ENCODE results near the gene TSPAN4. TPM values are rescaled to one million over a fixed set of nuclear protein-coding genes. Genes with fewer than 3 reads are reported as not detected.

Gene TSPAN4
- total and polyA plus RNA-seq, 2 of the 13 experiments (the other 11 are each of a cell fraction or from before 2014, with no cell fraction given) = 31.7 to 68.3 TPM

DNA sequence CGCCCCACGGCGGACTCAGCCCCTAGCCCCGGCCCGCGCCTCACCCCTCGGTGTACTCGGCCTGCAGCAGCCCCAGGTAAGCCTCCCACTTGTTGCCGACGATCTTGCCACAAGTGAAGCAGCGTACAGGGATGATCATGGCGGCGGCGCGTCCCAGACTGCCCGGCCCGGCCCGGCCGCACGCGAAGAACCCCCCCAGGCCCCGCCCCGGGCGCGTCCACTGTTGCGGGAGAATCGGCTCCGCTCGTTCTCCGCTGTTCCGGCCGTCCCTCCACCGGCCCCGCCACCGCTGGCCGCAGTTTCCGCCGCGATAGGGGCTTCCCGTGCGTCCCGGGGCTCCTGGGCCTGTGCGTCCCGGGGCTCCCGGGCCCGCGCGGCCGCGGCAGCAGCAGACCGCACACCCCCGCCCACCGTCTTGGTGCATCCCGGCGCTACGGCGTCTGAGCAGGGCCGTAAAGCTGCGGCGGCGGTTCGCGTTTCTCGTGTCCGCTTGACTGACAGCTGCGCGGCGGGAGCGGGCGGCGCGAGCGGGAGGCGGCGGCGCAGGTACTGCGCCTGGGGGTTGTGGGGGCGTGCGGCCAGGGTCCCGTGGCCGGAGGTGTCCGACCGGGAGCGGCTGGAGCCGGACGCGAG is at the start of gene TSPAN4, which contains the start of gene POLR2L (continued):
- TF ChIP-seq KDM5B (CRISPR knock-in tag; IDR thresholded peaks at IDR 0.05; ENCODE audit: borderline replicate concordance) = peak; percentile 65; the same call in 1 of the 2 replicates
- no peak for TF ChIP-seq NFIC (IDR thresholded peaks at IDR 0.05; ENCODE audit: low read length)
- TF ChIP-seq HDAC1 (CRISPR knock-in tag; IDR thresholded peaks at IDR 0.05) = peak; percentile 92
- peak; percentile 99 for TF ChIP-seq MEIS2 (CRISPR knock-in tag; IDR thresholded peaks at IDR 0.05)
- no peak; the same call in 1 of the 2 replicates for TF ChIP-seq ZNF691 (CRISPR knock-in tag; IDR thresholded peaks at IDR 0.05; ENCODE audit: borderline replicate concordance, low read depth)
- TF ChIP-seq JUN (CRISPR knock-in tag; IDR thresholded peaks at IDR 0.05) = 0 out of 2 replicates have a peak, but pooled peaks have one; percentile 26
- no peak for TF ChIP-seq ZNF749 (CRISPR knock-in tag; IDR thresholded peaks at IDR 0.05; ENCODE audit: borderline replicate concordance)
- no peak for TF ChIP-seq HOMEZ (CRISPR knock-in tag; IDR thresholded peaks at IDR 0.05; ENCODE audit: low read depth)
- TF ChIP-seq, protein P1, sequence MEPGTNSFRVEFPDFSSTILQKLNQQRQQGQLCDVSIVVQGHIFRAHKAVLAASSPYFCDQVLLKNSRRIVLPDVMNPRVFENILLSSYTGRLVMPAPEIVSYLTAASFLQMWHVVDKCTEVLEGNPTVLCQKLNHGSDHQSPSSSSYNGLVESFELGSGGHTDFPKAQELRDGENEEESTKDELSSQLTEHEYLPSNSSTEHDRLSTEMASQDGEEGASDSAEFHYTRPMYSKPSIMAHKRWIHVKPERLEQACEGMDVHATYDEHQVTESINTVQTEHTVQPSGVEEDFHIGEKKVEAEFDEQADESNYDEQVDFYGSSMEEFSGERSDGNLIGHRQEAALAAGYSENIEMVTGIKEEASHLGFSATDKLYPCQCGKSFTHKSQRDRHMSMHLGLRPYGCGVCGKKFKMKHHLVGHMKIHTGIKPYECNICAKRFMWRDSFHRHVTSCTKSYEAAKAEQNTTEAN (CRISPR knock-in tag; conservative IDR thresholded peaks at IDR 0.05) = 0 out of 2 replicates have a peak, but pooled peaks have one; percentile 41
- no peak for TF ChIP-seq ZNF577 (CRISPR knock-in tag; IDR thresholded peaks at IDR 0.05; ENCODE audit: borderline replicate concordance, low read depth)
- 0 out of 2 replicates have a peak, but pooled peaks have one; percentile 17 for TF ChIP-seq ZNF430 (CRISPR knock-in tag; IDR thresholded peaks at IDR 0.05)
- TF ChIP-seq ZNF180 (CRISPR knock-in tag; IDR thresholded peaks at IDR 0.05; ENCODE audit: borderline replicate concordance, low read depth) = 0 out of 2 replicates have a peak, but pooled peaks have one; percentile 2
- TF ChIP-seq ZNF777 (CRISPR knock-in tag; IDR thresholded peaks at IDR 0.05) = no peak; the same call in 1 of the 2 replicates
- TF ChIP-seq ARNTL (CRISPR knock-in tag; IDR thresholded peaks at IDR 0.05) = peak; percentile 60
- no peak for TF ChIP-seq ZNF652 (CRISPR knock-in tag; IDR thresholded peaks at IDR 0.05; ENCODE audit: borderline replicate concordance, low read depth)
- peak; percentile 57 for TF ChIP-seq TBX2 (CRISPR knock-in tag; IDR thresholded peaks at IDR 0.05; ENCODE audit: borderline replicate concordance)
- TF ChIP-seq SRSF1 (optimal IDR thresholded peaks at IDR 0.05; ENCODE audit: low read depth, low read length) = peak; percentile 96
- TF ChIP-seq ZNF678 (CRISPR knock-in tag; IDR thresholded peaks at IDR 0.05) = no peak; the same call in 1 of the 2 replicates
- no peak for TF ChIP-seq CCAR2 (optimal IDR thresholded peaks at IDR 0.05; ENCODE audit: low read depth, low read length)
- no peak; the same call in 1 of the 2 replicates for TF ChIP-seq PHF21A (CRISPR knock-in tag; IDR thresholded peaks at IDR 0.05)
- TF ChIP-seq TAF1 (CRISPR knock-in tag; IDR thresholded peaks at IDR 0.05) = peak; percentile 91
- TF ChIP-seq SRSF4 (IDR thresholded peaks at IDR 0.05; ENCODE audit: low read depth, low read length, poor library complexity, severe bottlenecking) = peak; percentile 39
- peak; percentile 92 for TF ChIP-seq BHLHE40 (IDR thresholded peaks at IDR 0.05; ENCODE audit: low read length)
- no peak; the same call in 1 of the 2 replicates for TF ChIP-seq ZNF543 (CRISPR knock-in tag; IDR thresholded peaks at IDR 0.05)
